ENCODE data around the gene RBM17.
"Not testable (repeated sequence)": the region's sequence is repeated elsewhere in the genome, so short reads cannot be mapped to it uniquely, and the experiment has no call there.

The RBM17 gene

GRCh38 chr10:6140965-6141295 lies 52.1 kb downstream of the RBM17 start:
- peak overlapping the region in 1 of 3 experiments; percentile 33 for H3K4me3 Mint-ChIP-seq
- H3K27me3 Mint-ChIP-seq (ENCODE audit: low read depth): peaks cover 73% of the 10 kb centered on the region
- peaks cover 13% of the 10 kb centered on the region for H3K4me1 Mint-ChIP-seq
- peak overlapping the region in 1 of 3 experiments; percentile 15 for H3K27ac Mint-ChIP-seq
- no peaks in the 10 kb centered on the region for H3K9me3 Mint-ChIP-seq
- TF ChIP-seq CTCF (IDR thresholded peaks at IDR 0.05; ENCODE audit: unreplicated experiment in 3 of 3): no peak
- no peaks in the 10 kb centered on the region for H3K36me3 Mint-ChIP-seq (ENCODE audit: low read depth)

- Mint-ChIP-seq H3K4me3 (peak overlapping the region in 2 of 3 experiments; percentile 58 to 64), H3K4me1 (peaks cover 18% of the 10 kb centered on the region), H3K9me3 (no peaks in the 10 kb centered on the region), H3K27me3 (ENCODE audit: low read depth) (peaks cover 68% of the 10 kb centered on the region), H3K36me3 (ENCODE audit: low read depth) (no peaks in the 10 kb centered on the region), H3K27ac (peak overlapping the region in 1 of 3 experiments; percentile 15)
- no peak for TF ChIP-seq CTCF (IDR thresholded peaks at IDR 0.05; ENCODE audit: unreplicated experiment in 3 of 3)
Measured at GRCh38 chr10:6141296-6142151, 52.7 kb downstream of the RBM17 start.

GRCh38 chr10:6142186-6142585 lies 53.4 kb downstream of the RBM17 start:
- H3K27ac Mint-ChIP-seq; H3K36me3 Mint-ChIP-seq (ENCODE audit: low read depth); H3K9me3 Mint-ChIP-seq: not testable (repeated sequence)
- Mint-ChIP-seq H3K4me1 (peaks cover 25% of the 10 kb centered on the region), H3K4me3 (peak overlapping the region in 2 of 3 experiments; percentile 14 to 38), H3K27me3 (ENCODE audit: low read depth) (peaks cover 62% of the 10 kb centered on the region)

- Mint-ChIP-seq H3K4me1 (peaks cover 26% of the 10 kb centered on the region), H3K36me3 (ENCODE audit: low read depth) (no peaks in the 10 kb centered on the region), H3K27ac (no peak overlapping the region), H3K27me3 (ENCODE audit: low read depth) (peaks cover 59% of the 10 kb centered on the region), H3K9me3 (no peaks in the 10 kb centered on the region), H3K4me3 (peak overlapping the region; percentile 66 to 90 (median 89))
- no peak for TF ChIP-seq CTCF (IDR thresholded peaks at IDR 0.05; ENCODE audit: unreplicated experiment in 3 of 3)
Measured at GRCh38 chr10:6142644-6143043, 53.8 kb downstream of the RBM17 start.

- no peaks in the 10 kb centered on the region for H3K9me3 Mint-ChIP-seq
- TF ChIP-seq CTCF (IDR thresholded peaks at IDR 0.05; ENCODE audit: unreplicated experiment in 3 of 3): no peak
- peaks cover 27% of the 10 kb centered on the region for H3K4me1 Mint-ChIP-seq
- peaks cover 53% of the 10 kb centered on the region for H3K27me3 Mint-ChIP-seq (ENCODE audit: low read depth)
- peak overlapping the region; percentile 88 to 90 (median 89) for H3K4me3 Mint-ChIP-seq
- no peaks in the 10 kb centered on the region for H3K36me3 Mint-ChIP-seq (ENCODE audit: low read depth)
- H3K27ac Mint-ChIP-seq: no peak overlapping the region
Measured at GRCh38 chr10:6143181-6143580, 54.3 kb downstream of the RBM17 start.

- Mint-ChIP-seq H3K36me3 (ENCODE audit: low read depth) (no peaks in the 10 kb centered on the region), H3K27me3 (ENCODE audit: low read depth) (peaks cover 39% of the 10 kb centered on the region), H3K4me1 (peaks cover 31% of the 10 kb centered on the region), H3K27ac (peak overlapping the region in 2 of 3 experiments; percentile 28 to 86), H3K9me3 (no peaks in the 10 kb centered on the region), H3K4me3 (peak overlapping the region; percentile 88 to 90 (median 89))
- TF ChIP-seq CTCF (IDR thresholded peaks at IDR 0.05; ENCODE audit: unreplicated experiment in 3 of 3): no peak
Measured at GRCh38 chr10:6144406-6145165, 55.8 kb downstream of the RBM17 start.
